Tibial nerve (tissue), 4 donors: ENCODE results near the gene GSTM3.

Experiments used
- EP300 ChIP-seq, 2 donors: sonication (generic); formaldehyde crosslinking; IDR thresholded peaks; one replicate each; pipeline ENCODE4 v1.6.1; 2017; ENCODE audit warnings: antibody characterized with exemption in 2 of 2, mild to moderate bottlenecking in 1 of 2
- POLR2A ChIP-seq, 2 donors: fragments of 450-650 bp; IDR thresholded peaks; one replicate each; pipeline ENCODE4 v1.6.1; 2017; ENCODE audit warnings: antibody characterized with exemption in 2 of 2, mild to moderate bottlenecking in 2 of 2, moderate library complexity in 2 of 2
- TF ChIP-seq, protein P1 (sequence below), 5 experiments: fragments of 200-600 bp in 3 of 5; fragments of 450-650 bp in 2 of 5; sonication (generic) in 3 of 5; IDR thresholded peaks; one replicate each; pipeline ENCODE4 v1.5.1; 2016 to 2019; ENCODE audit warnings: antibody characterized with exemption in 5 of 5, mild to moderate bottlenecking in 3 of 5, moderate library complexity in 2 of 5

- TF ChIP-seq, protein P1, sequence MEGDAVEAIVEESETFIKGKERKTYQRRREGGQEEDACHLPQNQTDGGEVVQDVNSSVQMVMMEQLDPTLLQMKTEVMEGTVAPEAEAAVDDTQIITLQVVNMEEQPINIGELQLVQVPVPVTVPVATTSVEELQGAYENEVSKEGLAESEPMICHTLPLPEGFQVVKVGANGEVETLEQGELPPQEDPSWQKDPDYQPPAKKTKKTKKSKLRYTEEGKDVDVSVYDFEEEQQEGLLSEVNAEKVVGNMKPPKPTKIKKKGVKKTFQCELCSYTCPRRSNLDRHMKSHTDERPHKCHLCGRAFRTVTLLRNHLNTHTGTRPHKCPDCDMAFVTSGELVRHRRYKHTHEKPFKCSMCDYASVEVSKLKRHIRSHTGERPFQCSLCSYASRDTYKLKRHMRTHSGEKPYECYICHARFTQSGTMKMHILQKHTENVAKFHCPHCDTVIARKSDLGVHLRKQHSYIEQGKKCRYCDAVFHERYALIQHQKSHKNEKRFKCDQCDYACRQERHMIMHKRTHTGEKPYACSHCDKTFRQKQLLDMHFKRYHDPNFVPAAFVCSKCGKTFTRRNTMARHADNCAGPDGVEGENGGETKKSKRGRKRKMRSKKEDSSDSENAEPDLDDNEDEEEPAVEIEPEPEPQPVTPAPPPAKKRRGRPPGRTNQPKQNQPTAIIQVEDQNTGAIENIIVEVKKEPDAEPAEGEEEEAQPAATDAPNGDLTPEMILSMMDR (IDR thresholded peaks at IDR 0.05) = no peak
- TF ChIP-seq POLR2A (IDR thresholded peaks at IDR 0.05) = no peak
- no peak for TF ChIP-seq EP300 (IDR thresholded peaks at IDR 0.05)
Observed at GRCh38 chr1:109750241-109750882, 9.5 kb upstream of the GSTM3 start.
